SK-N-SH (cell line): ENCODE measurements around the gene NRP2. TPM values are rescaled to one million over a fixed set of nuclear protein-coding genes. Genes with fewer than 3 reads are reported as not detected.

Experiments
- CTCF ChIA-PET: fragments of 300-600, 350-600 bp; formaldehyde crosslinking; extraction: SDS; loops from one replicate; lab custom pipeline; 2021; lab: Yijun Ruan, JAX
- POLR2A ChIA-PET: fragments of 350-600 bp; sonication (Branson Sonifier 250); formaldehyde crosslinking; extraction: SDS; loops from one replicate; lab custom pipeline; 2020; ENCODE audit warnings: antibody characterized with exemption, inconsistent platforms; lab: Yijun Ruan, JAX
- DNase-seq: peaks from one replicate; pipeline ENCODE4 v3.0.0; 2012
- H2AFZ ChIP-seq: fragments of 200-600 bp; sonication (generic); 2 replicates; pipeline ENCODE4 v1.8.1; 2016; ENCODE audit warnings: antibody characterized with exemption, mild to moderate bottlenecking, low read depth
- H3F3A ChIP-seq: fragments of 200-600 bp; sonication (generic); replicated peaks from 2 replicates; pipeline ENCODE3; 2016; ENCODE audit warnings: antibody characterized with exemption, mild to moderate bottlenecking; ENCODE audit not compliant: insufficient read depth
- H3K27ac ChIP-seq, 2 experiments: fragments of 200-500 bp in 1 of 2; fragments of 200-600 bp in 1 of 2; sonication (Bioruptor generic) in 1 of 2; sonication (generic), shearing (Covaris generic) in 1 of 2; 2 replicates each; pipeline versions ENCODE4 v1.5.1 to v1.6.1; 2014 to 2016; ENCODE audit warnings: low read depth in 2 of 2, inconsistent platforms in 1 of 2, low read length in 1 of 2, mild to moderate bottlenecking in 1 of 2, mixed read lengths in 1 of 2
- H3K27me3 ChIP-seq: fragments of 200-600 bp; sonication (generic), shearing (Covaris generic); 2 replicates; pipeline ENCODE4 v1.6.1; 2016; ENCODE audit warnings: mixed run types; ENCODE audit not compliant: insufficient read depth
- H3K36me3 ChIP-seq, 2 experiments: fragments of 200-500 bp in 1 of 2; fragments of 200-600 bp in 1 of 2; sonication (Bioruptor generic) in 1 of 2; sonication (generic) in 1 of 2; replicated peaks in 1 of 2; 2 replicates each; pipeline versions ENCODE3 to v1.5.1; 2014 to 2016; ENCODE audit warnings: low read length in 1 of 2, mild to moderate bottlenecking in 1 of 2; ENCODE audit not compliant: insufficient read depth in 2 of 2, control insufficient read depth in 1 of 2
- H3K4me1 ChIP-seq, 2 experiments: fragments of 200-500 bp in 1 of 2; fragments of 200-600 bp in 1 of 2; sonication (Bioruptor generic) in 1 of 2; sonication (generic), shearing (Covaris generic) in 1 of 2; 2 replicates each; pipeline versions ENCODE4 v1.5.1 to v1.6.1; 2014 to 2016; ENCODE audit warnings: low read depth in 1 of 2, low read length in 1 of 2, mixed run types in 1 of 2; ENCODE audit not compliant: insufficient read depth in 2 of 2, control insufficient read depth in 1 of 2
- H3K4me2 ChIP-seq: fragments of 200-600 bp; sonication (generic), shearing (Covaris generic); 2 replicates; pipeline ENCODE4 v1.6.1; 2017; ENCODE audit warnings: mixed run types
- H3K4me3 ChIP-seq, 2 experiments: fragments of 200-500 bp in 1 of 2; fragments of 200-600 bp in 1 of 2; sonication (Bioruptor generic) in 1 of 2; sonication (generic), shearing (Covaris generic) in 1 of 2; 2 replicates each; pipeline versions ENCODE4 v1.5.1 to v1.8.1; 2014 to 2016; ENCODE audit warnings: low read depth in 2 of 2, inconsistent platforms in 1 of 2, low read length in 1 of 2, mild to moderate bottlenecking in 1 of 2, mixed read lengths in 1 of 2, moderate library complexity in 1 of 2
- H3K79me2 ChIP-seq: fragments of 200-600 bp; sonication (generic); 2 replicates; pipeline ENCODE4 v1.8.1; 2017; ENCODE audit warnings: mild to moderate bottlenecking; ENCODE audit not compliant: insufficient read depth
- H3K9ac ChIP-seq: fragments of 200-600 bp; sonication (generic); 2 replicates; pipeline ENCODE4 v1.6.1; 2017; ENCODE audit warnings: mixed run types
- H3K9me2 ChIP-seq: fragments of 200-600 bp; sonication (generic); 2 replicates; pipeline ENCODE4 v1.6.1; 2017; ENCODE audit warnings: mixed run types
- H3K9me3 ChIP-seq: fragments of 200-600 bp; sonication (generic); 2 replicates; pipeline ENCODE4 v1.6.1; 2017; ENCODE audit warnings: mixed run types, mild to moderate bottlenecking, moderate library complexity
- H4K20me1 ChIP-seq: fragments of 200-600 bp; sonication (generic); 2 replicates; pipeline ENCODE4 v1.6.1; 2017; ENCODE audit warnings: mild to moderate bottlenecking, mixed run types; ENCODE audit not compliant: insufficient read depth
- CHD2 ChIP-seq: fragments of 150-350 bp; IDR thresholded peaks from 2 replicates; pipeline ENCODE4 v1.6.1; 2018; ENCODE audit warnings: low read length; ENCODE audit not compliant: partially characterized antibody
- ELF1 ChIP-seq: IDR thresholded peaks from 2 replicates; pipeline ENCODE4 v1.4.0; 2012
- EP300 ChIP-seq, 2 experiments: IDR thresholded peaks; 2 replicates each; pipeline versions ENCODE4 v1.4.0 to v1.6.1; 2012; ENCODE audit warnings: borderline replicate concordance in 1 of 2, low read depth in 1 of 2, low read length in 1 of 2
- FOSL2 ChIP-seq: IDR thresholded peaks from 2 replicates; pipeline ENCODE4 v1.4.0; 2012; ENCODE audit warnings: low read depth, mild to moderate bottlenecking, moderate library complexity, borderline replicate concordance
- GATA2 ChIP-seq: sonication (generic); formaldehyde crosslinking; IDR thresholded peaks from 2 replicates; pipeline ENCODE4 v1.5.0; 2020; ENCODE audit warnings: mild to moderate bottlenecking, missing genetic modification reagents
- IRF3 ChIP-seq: fragments of 150-350 bp; IDR thresholded peaks from 2 replicates; pipeline ENCODE4 v1.6.1; 2016; ENCODE audit warnings: mild to moderate bottlenecking, low read depth, low read length
- MEF2A ChIP-seq: IDR thresholded peaks from 2 replicates; pipeline ENCODE4 v1.4.0; 2012; ENCODE audit warnings: low read depth, borderline replicate concordance
- MXI1 ChIP-seq: IDR thresholded peaks from 2 replicates; pipeline ENCODE4 v1.6.1; 2012; ENCODE audit warnings: mild to moderate bottlenecking, low read depth, low read length, improper control_type of control experiment
- POLR2AphosphoS5 ChIP-seq: IDR thresholded peaks from 2 replicates; pipeline ENCODE4 v1.6.1; 2012; ENCODE audit warnings: low read depth, low read length
- RCOR1 ChIP-seq: fragments of 150-350 bp; IDR thresholded peaks from 2 replicates; pipeline ENCODE4 v1.6.1; 2017; ENCODE audit warnings: antibody characterized with exemption, low read length
- REST ChIP-seq: IDR thresholded peaks from 2 replicates; pipeline ENCODE4 v1.6.1; 2012; ENCODE audit warnings: mild to moderate bottlenecking, low read depth, low read length, moderate library complexity
- RFX5 ChIP-seq: IDR thresholded peaks from 2 replicates; pipeline ENCODE4 v1.6.1; 2012; ENCODE audit warnings: mild to moderate bottlenecking, improper control_type of control experiment, low read length
- TAF1 ChIP-seq: IDR thresholded peaks from 2 replicates; pipeline ENCODE4 v1.6.1; 2012; ENCODE audit warnings: low read depth, mild to moderate bottlenecking, low read length, moderate library complexity, borderline replicate concordance
- TEAD4 ChIP-seq: IDR thresholded peaks from 2 replicates; pipeline ENCODE4 v1.4.0; 2012; ENCODE audit warnings: mild to moderate bottlenecking, borderline replicate concordance; ENCODE audit not compliant: insufficient read depth
- WGBS: methylation state at CpG from one replicate; pipeline ENCODE4 v1.1.6; 2017; ENCODE audit warnings: low lambda C conversion rate; 5-methylcytosine and 5-hydroxymethylcytosine counted together
- polyA plus RNA-seq, 3 experiments: library from polyadenylated mRNA; depleted of rRNA; stranded (reverse); fragments of >200 nt; gene quantifications; 2 replicates each; pipeline ENCODE4 v1.2.3, GENCODE V29; 2012

The NRP2 gene
- polyA plus RNA-seq, 1 of the 3 experiments (the other 2 are of a cell fraction), result 68.8 TPM

GRCh38 chr2:205785507-205786260, 103.4 kb downstream of the NRP2 start (continued):
- TF ChIP-seq MEF2A, result no peak
- TF ChIP-seq MXI1, result no peak
- TF ChIP-seq POLR2AphosphoS5, result peak; percentile 25; the same call in 1 of the 2 replicates
- TF ChIP-seq RCOR1, result no peak
- TF ChIP-seq IRF3, result no peak
- peak; percentile 78; the same call in 1 of the 2 replicates for TF ChIP-seq TEAD4
- TF ChIP-seq CHD2, result no peak
- TF ChIP-seq, all 33 proteins: peak for 8

- Histone ChIP-seq H3K27me3 (no peaks in the 10 kb centered on the region), H3K4me1 (no peaks in the 10 kb centered on the region; a peak in 1 of 4 replicates), H3K27ac (no peak overlapping the region), H3K9me3 (no peaks in the 10 kb centered on the region), H2AFZ (no peak overlapping the region), H3K4me3 (no peak overlapping the region), H4K20me1 (no peaks in the 10 kb centered on the region), H3K79me2 (no peaks in the 10 kb centered on the region), H3K36me3 (no peaks in the 10 kb centered on the region), H3F3A (no peaks in the 10 kb centered on the region), H3K9me2 (no peaks in the 10 kb centered on the region), H3K9ac (no peak overlapping the region), H3K4me2 (no peak overlapping the region)
- ChIA-PET POLR2A (no interaction called here), CTCF (no interaction called here)
- 98% methylated on average over 4 of the region's 4 CpGs for WGBS
- TF ChIP-seq CHD2, result no peak
- TF ChIP-seq GATA2 (CRISPR knock-in tag), result no peak
- TF ChIP-seq FOSL2, result no peak
- TF ChIP-seq ELF1, result no peak
- no peak for TF ChIP-seq REST
- TF ChIP-seq EP300 (IDR thresholded peaks at IDR 0.05; ENCODE audit: borderline replicate concordance in 1 of 2, low read depth in 1 of 2, low read length in 1 of 2), result no peak
- no peak for TF ChIP-seq MXI1
- TF ChIP-seq RFX5, result no peak
- TF ChIP-seq TAF1, result no peak
- DNase-seq, result no peak
These were observed 104.7 kb downstream of the NRP2 start for GRCh38 chr2:205786976-205787375.
